GM10248 (cell line): ENCODE measurements around the gene KCNQ4.

Experiments
- CTCF ChIA-PET: fragments of 300-600 bp; sonication (Branson Sonifier 250); formaldehyde crosslinking; extraction: SDS; loops from one replicate; lab custom pipeline; 2021; ENCODE audit warnings: antibody characterized with exemption; lab: Yijun Ruan, JAX
- POLR2A ChIA-PET: fragments of 350-650 bp; sonication (Branson Sonifier 250); formaldehyde crosslinking; extraction: SDS; loops from one replicate; lab custom pipeline; 2020; ENCODE audit warnings: antibody characterized with exemption; lab: Yijun Ruan, JAX
- DNase-seq: peaks from one replicate; pipeline ENCODE4 v3.0.0; 2012; ENCODE audit errors: extremely low spot score
- CTCF ChIP-seq: IDR thresholded peaks from 2 replicates; pipeline ENCODE4 v1.5.1; 2012; ENCODE audit warnings: mild to moderate bottlenecking, low read depth; ENCODE audit errors: extremely low read depth, missing control alignments, control extremely low read depth

Gene KCNQ4

GRCh38 chr1:40842207-40842606 lies 58.6 kb downstream of the KCNQ4 start:
- CTCF ChIA-PET = interaction anchor here (1.4 to 1.9 kb wide), 2 partner anchors 17 to 68 kb away, joined by 3 to 8 read pairs; no protein-coding TSS in a partner anchor
- no peak for TF ChIP-seq CTCF
- POLR2A ChIA-PET = no interaction called here
- DNase-seq = no peak

- CTCF ChIA-PET = interaction anchor here (1.9 kb wide), 1 partner anchor 68 kb away, joined by 8 read pairs; no protein-coding TSS in a partner anchor
- TF ChIP-seq CTCF = no peak
- POLR2A ChIA-PET = no interaction called here
- no peak for DNase-seq
Observed at GRCh38 chr1:40842691-40843090, 59.1 kb downstream of the KCNQ4 start.

GRCh38 chr1:40844079-40844478 lies 60.5 kb downstream of the KCNQ4 start:
- CTCF ChIA-PET = interaction anchor here (1.2 to 7.9 kb wide), 4 partner anchors 9 to 142 kb away, joined by 3 to 95 read pairs (median 5); no protein-coding TSS in a partner anchor
- DNase-seq = no peak
- POLR2A ChIA-PET = no interaction called here
- no peak for TF ChIP-seq CTCF

- POLR2A ChIA-PET = no interaction called here
- no peak for DNase-seq
- TF ChIP-seq CTCF = no peak
- CTCF ChIA-PET = interaction anchor here (0.9 to 7.9 kb wide), 9 partner anchors 8 to 143 kb away, joined by 3 to 95 read pairs (median 4); partner anchors contain the start of genes CITED4 and CTPS1
Observed at GRCh38 chr1:40844887-40845878, 61.6 kb downstream of the KCNQ4 start.

GRCh38 chr1:40845895-40846294 lies 62.3 kb downstream of the KCNQ4 start:
- CTCF ChIA-PET = interaction anchor here (6.1 to 7.9 kb wide), 2 partner anchors 72 to 108 kb away, joined by 91 to 95 read pairs; no protein-coding TSS in a partner anchor
- POLR2A ChIA-PET = no interaction called here
- no peak for TF ChIP-seq CTCF
- no peak for DNase-seq

- no peak for TF ChIP-seq CTCF
- ChIA-PET CTCF (interaction anchor here (1.0 to 7.9 kb wide), 6 partner anchors 13 to 106 kb away, joined by 3 to 95 read pairs (median 42); partner anchors contain the start of gene CITED4), POLR2A (no interaction called here)
- no peak for DNase-seq
Observed at GRCh38 chr1:40847023-40847745, 63.6 kb downstream of the KCNQ4 start.
